H1 (cell line): ENCODE data around the gene SPOCK1. TPM values are rescaled to one million over a fixed set of nuclear protein-coding genes. Genes with fewer than 3 reads are reported as not detected.

Experiments
- CTCF ChIA-PET: fragments of 300-600 bp; sonication (Branson Sonifier 250); formaldehyde crosslinking; loops from one replicate; lab custom pipeline; 2021; ENCODE audit not compliant: partially characterized antibody; lab: Charles Lee
- POLR2A ChIA-PET: fragments of 300-600 bp; sonication (Branson Sonifier 250); formaldehyde crosslinking; loops from one replicate; lab custom pipeline; 2021; ENCODE audit warnings: inconsistent platforms; ENCODE audit not compliant: partially characterized antibody; lab: Charles Lee
- DNase-seq, 2 experiments: peaks; one replicate each; pipeline versions ENCODE4 v3.0.0 to v3.0.0-alpha.2; 2010 to 2022; ENCODE audit warnings: low spot score in 2 of 2, low read depth in 1 of 2, mixed read lengths in 1 of 2
- FAIRE-seq: peaks from 2 replicates; lab custom pipeline; 2011; peaks lifted over from hg19 to GRCh38; lab: Jason Lieb, UNC
- H2AFZ ChIP-seq: 2 replicates; pipeline ENCODE4 v1.8.1; 2012; ENCODE audit warnings: low read length, inconsistent platforms
- H2AK5ac ChIP-seq: 2 replicates; pipeline ENCODE4 v1.6.1; 2013; ENCODE audit warnings: low read depth, low read length
- H2BK120ac ChIP-seq: replicated peaks from 2 replicates; pipeline ENCODE3; 2013; ENCODE audit warnings: low read depth, low read length, inconsistent platforms
- H2BK12ac ChIP-seq: 2 replicates; pipeline ENCODE4 v1.6.1; 2013; ENCODE audit warnings: low read depth, low read length
- H2BK15ac ChIP-seq: 2 replicates; pipeline ENCODE4 v1.6.1; 2013; ENCODE audit warnings: low read length
- H2BK20ac ChIP-seq: 2 replicates; pipeline ENCODE4 v1.6.1; 2013; ENCODE audit warnings: low read length
- H2BK5ac ChIP-seq: 2 replicates; pipeline ENCODE4 v1.6.1; 2013; ENCODE audit warnings: low read depth, low read length
- H3K14ac ChIP-seq: 2 replicates; pipeline ENCODE4 v1.6.1; 2013; ENCODE audit warnings: inconsistent platforms; ENCODE audit not compliant: insufficient read length
- H3K18ac ChIP-seq: 2 replicates; pipeline ENCODE4 v1.6.1; 2013; ENCODE audit warnings: low read length; ENCODE audit errors: extremely low read depth
- H3K23ac ChIP-seq: 2 replicates; pipeline ENCODE4 v1.6.1; 2013; ENCODE audit warnings: inconsistent platforms; ENCODE audit not compliant: insufficient read length
- H3K23me2 ChIP-seq: 2 replicates; pipeline ENCODE4 v1.6.1; 2013; ENCODE audit warnings: low read depth, low read length
- H3K27ac ChIP-seq: 2 replicates; pipeline ENCODE4 v1.6.1; 2011; ENCODE audit warnings: low read depth, low read length, inconsistent platforms
- H3K27me3 ChIP-seq, 4 experiments: replicated peaks in 1 of 4; 1 replicate in 1 of 4; 2 replicates in 3 of 4; pipeline versions ENCODE4 v1.6.1 to v1.8.1; 2011 to 2013; ENCODE audit warnings: low read length in 3 of 4, mild to moderate bottlenecking in 3 of 4, inconsistent platforms in 2 of 4, mixed read lengths in 2 of 4, moderate library complexity in 1 of 4; ENCODE audit not compliant: control insufficient read depth in 3 of 4, insufficient read depth in 3 of 4; ENCODE audit errors: extremely low read depth in 1 of 4
- H3K36me3 ChIP-seq, 4 experiments: 2 replicates each; pipeline versions ENCODE4 v1.6.1 to v1.8.1; 2011 to 2013; ENCODE audit warnings: mild to moderate bottlenecking in 4 of 4, low read length in 3 of 4, moderate library complexity in 2 of 4, control low read depth in 1 of 4, inconsistent platforms in 1 of 4; ENCODE audit not compliant: insufficient read depth in 4 of 4, control insufficient read depth in 2 of 4
- H3K4ac ChIP-seq: replicated peaks from 2 replicates; pipeline ENCODE3; 2013; ENCODE audit warnings: low read length, low read depth, mixed read lengths, inconsistent platforms; ENCODE audit not compliant: insufficient read length
- H3K4me1 ChIP-seq, 4 experiments: replicated peaks in 1 of 4; 1 replicate in 1 of 4; 2 replicates in 3 of 4; pipeline versions ENCODE4 v1.6.1 to v1.8.1; 2011 to 2013; ENCODE audit warnings: low read length in 3 of 4, inconsistent platforms in 2 of 4, mixed read lengths in 1 of 4; ENCODE audit not compliant: insufficient read depth in 4 of 4, control insufficient read depth in 3 of 4
- H3K4me2 ChIP-seq, 2 experiments: 2 replicates each; pipeline versions ENCODE4 v1.6.1 to v1.8.1; 2011 to 2013; ENCODE audit warnings: low read depth in 2 of 2, low read length in 2 of 2, control low read depth in 1 of 2, inconsistent platforms in 1 of 2, mild to moderate bottlenecking in 1 of 2; ENCODE audit not compliant: insufficient read depth in 1 of 2
- H3K4me3 ChIP-seq, 4 experiments: fragments of 200-600, 300-600 bp in 1 of 4; sonication (generic), shearing (Covaris generic), sonication (Bioruptor Twin) in 1 of 4; 2 replicates each; pipeline versions ENCODE4 v1.5.1 to v1.8.1; 2011 to 2016; ENCODE audit warnings: low read length in 4 of 4, low read depth in 3 of 4, control low read depth in 2 of 4, inconsistent platforms in 2 of 4, mild to moderate bottlenecking in 2 of 4, mixed read lengths in 1 of 4, moderate library complexity in 1 of 4; ENCODE audit not compliant: insufficient read depth in 2 of 4; ENCODE audit errors: extremely low read depth in 1 of 4
- H3K56ac ChIP-seq: replicated peaks from 2 replicates; pipeline ENCODE3; 2013; ENCODE audit warnings: low read depth, mild to moderate bottlenecking, mixed read lengths, low read length, inconsistent platforms; ENCODE audit not compliant: insufficient read length
- H3K79me1 ChIP-seq: 2 replicates; pipeline ENCODE4 v1.6.1; 2013; ENCODE audit warnings: low read depth, low read length, control low read depth
- H3K79me2 ChIP-seq, 2 experiments: 2 replicates each; pipeline versions ENCODE4 v1.6.1 to v1.8.1; 2012 to 2013; ENCODE audit warnings: low read length in 2 of 2, mild to moderate bottlenecking in 2 of 2, inconsistent platforms in 1 of 2; ENCODE audit not compliant: insufficient read depth in 2 of 2, control insufficient read depth in 1 of 2
- H3K9ac ChIP-seq, 4 experiments: replicated peaks in 1 of 4; 1 replicate in 1 of 4; 2 replicates in 3 of 4; pipeline versions ENCODE4 v1.6.1 to v1.8.1; 2011 to 2013; ENCODE audit warnings: low read depth in 3 of 4, low read length in 3 of 4, control low read depth in 2 of 4, mild to moderate bottlenecking in 2 of 4, moderate library complexity in 2 of 4, inconsistent platforms in 1 of 4; ENCODE audit errors: extremely low read depth in 1 of 4
- H3K9me3 ChIP-seq, 2 experiments: 2 replicates each; pipeline versions ENCODE4 v1.6.1 to v1.8.1; 2012 to 2013; ENCODE audit warnings: mild to moderate bottlenecking in 2 of 2, moderate library complexity in 2 of 2, control low read depth in 1 of 2, inconsistent platforms in 1 of 2, low read depth in 1 of 2, low read length in 1 of 2, mixed read lengths in 1 of 2; ENCODE audit not compliant: insufficient read depth in 2 of 2
- H4K20me1 ChIP-seq, 2 experiments: replicated peaks in 1 of 2; 2 replicates each; pipeline versions ENCODE3 to v1.8.1; 2011 to 2013; ENCODE audit warnings: inconsistent platforms in 2 of 2, low read length in 2 of 2, mild to moderate bottlenecking in 1 of 2; ENCODE audit not compliant: insufficient read depth in 2 of 2, control insufficient read depth in 1 of 2
- H4K5ac ChIP-seq: 2 replicates; pipeline ENCODE4 v1.6.1; 2013; ENCODE audit warnings: low read length, low read depth, mixed read lengths, inconsistent platforms; ENCODE audit not compliant: insufficient read length
- H4K8ac ChIP-seq: 2 replicates; pipeline ENCODE4 v1.8.0; 2013; ENCODE audit warnings: mild to moderate bottlenecking, moderate library complexity, low read length, inconsistent platforms; ENCODE audit not compliant: insufficient read depth; ENCODE audit errors: extremely low read depth
- H4K91ac ChIP-seq: replicated peaks from 2 replicates; pipeline ENCODE3; 2013; ENCODE audit warnings: low read length, mixed read lengths, inconsistent platforms; ENCODE audit not compliant: insufficient read length
- CHD1 ChIP-seq: IDR thresholded peaks from 2 replicates; pipeline ENCODE4 v1.6.1; 2012; ENCODE audit warnings: low read depth, low read length, improper control_type of control experiment
- CTCF ChIP-seq, 3 experiments: IDR thresholded peaks; 1 replicate in 2 of 3; 2 replicates in 1 of 3; pipeline versions ENCODE4 v1.5.1 to v1.6.1; 2011; ENCODE audit warnings: low read length in 3 of 3, mild to moderate bottlenecking in 3 of 3, inconsistent platforms in 2 of 3, low read depth in 1 of 3, moderate library complexity in 1 of 3; ENCODE audit not compliant: insufficient read depth in 1 of 3; ENCODE audit errors: control extremely low read depth in 1 of 3
- SUZ12 ChIP-seq: fragments of 200-600 bp; sonication (generic); IDR thresholded peaks from 2 replicates; pipeline ENCODE4 v1.6.1; 2012; ENCODE audit warnings: mild to moderate bottlenecking, inconsistent platforms, low read length, moderate library complexity, mixed read lengths
- WGBS, 2 experiments: shearing (Covaris generic) in 1 of 2; methylation state at CpG; one replicate each; pipeline versions ENCODE4 v1.1.6 to v1.1.7; 2013 to 2015; ENCODE audit warnings: low lambda C conversion rate in 2 of 2, mixed read lengths in 2 of 2, inconsistent platforms in 1 of 2, low coverage in 1 of 2, missing lambda C conversion rate in 1 of 2; ENCODE audit not compliant: insufficient replicate concordance in 2 of 2, insufficient coverage in 1 of 2, insufficient read length in 1 of 2; ENCODE audit errors: extremely low coverage in 1 of 2, missing lambda C conversion rate in 1 of 2; 5-methylcytosine and 5-hydroxymethylcytosine counted together
- polyA plus RNA-seq, 7 experiments: library from polyadenylated mRNA; depleted of rRNA in 3 of 7; stranded (reverse) in 5 of 7; unstranded in 2 of 7; fragments of >200 nt in 5 of 7; fragments of 200-250 nt in 2 of 7; gene quantifications; 1 replicate in 5 of 7; 2 replicates in 1 of 7; 4 replicates in 1 of 7; pipeline versions ENCODE4 v1.2.1 to v1.2.3, GENCODE V29; 2011 to 2013; ENCODE audit warnings: missing spikeins in 2 of 7, mixed read lengths in 2 of 7
- total RNA-seq: library from RNA; stranded (reverse); fragmentation: NEBNext Ultra II Directional; extraction: Animal tissue kit (Norgen Biotek cat#: 25700); gene quantifications from 2 replicates; pipeline ENCODE4 v1.2.1, GENCODE V29; 2021

Gene SPOCK1
- total and polyA plus RNA-seq, 2 of the 8 experiments (the other 6 are each of a cell fraction or from before 2014, with no cell fraction given): 6.9 to 18.1 TPM

DNA sequence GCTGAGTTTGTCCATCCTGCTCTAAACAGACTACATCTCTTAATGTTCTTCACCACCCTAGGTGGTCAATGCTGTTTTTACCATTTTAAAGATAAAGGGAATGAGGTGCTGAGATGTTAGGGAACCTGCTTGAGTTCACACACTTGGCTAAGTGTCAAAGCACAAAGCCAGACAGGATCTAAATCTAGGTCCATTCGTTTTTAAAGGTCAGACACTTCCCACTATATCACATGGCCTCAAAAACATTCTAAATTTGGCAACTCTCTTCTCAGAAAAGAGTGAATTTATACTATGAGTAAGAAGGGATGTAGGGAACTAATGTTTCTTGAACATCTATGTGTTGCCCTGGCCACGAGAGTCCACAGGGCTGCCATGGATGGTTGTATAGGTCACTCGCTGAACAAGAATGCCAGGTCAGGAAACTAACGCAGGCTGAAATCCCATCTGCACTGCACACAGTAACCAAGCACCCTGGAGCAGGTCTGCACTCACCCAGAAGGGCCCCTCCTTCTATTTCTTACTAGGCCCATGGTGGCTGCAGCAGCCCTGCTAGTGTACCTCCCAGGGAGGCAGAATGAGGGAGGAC lies 213.0 kb downstream of the SPOCK1 start:
- Histone ChIP-seq H3K27ac (no peak overlapping the region), H3K14ac (no peak overlapping the region), H4K5ac (no peak overlapping the region), H3K9ac (no peak overlapping the region), H3K9me3 (no peaks in the 10 kb centered on the region), H3K4ac (no peak overlapping the region), H2BK5ac (no peak overlapping the region), H3K23me2 (no peaks in the 10 kb centered on the region), H2BK20ac (no peak overlapping the region), H3K79me2 (no peaks in the 10 kb centered on the region), H2BK120ac (no peak overlapping the region), H4K8ac (no peak overlapping the region), H3K18ac (no peak overlapping the region), H3K4me2 (no peak overlapping the region), H2AFZ (no peak overlapping the region), H3K56ac (no peak overlapping the region), H2BK12ac (no peak overlapping the region), H2AK5ac (no peak overlapping the region), H4K20me1 (no peaks in the 10 kb centered on the region), H3K36me3 (no peaks in the 10 kb centered on the region), H3K27me3 (no peaks in the 10 kb centered on the region), H3K4me3 (no peak overlapping the region), H3K23ac (no peak overlapping the region), H2BK15ac (no peak overlapping the region), H4K91ac (no peak overlapping the region), H3K79me1 (no peaks in the 10 kb centered on the region), H3K4me1 (no peaks in the 10 kb centered on the region)
- FAIRE-seq: no peak
- ChIA-PET POLR2A (no interaction called here), CTCF (interaction anchor here (0.6 to 1.4 kb wide), 3 partner anchors 11 to 212 kb away, joined by 3 to 5 read pairs (median 5); no protein-coding TSS in a partner anchor)
- WGBS, 2 experiments: 94% methylated on average over 4 of the region's 4 CpGs; no CpG with 5 or more reads in 1 of the 2 experiments
- DNase-seq: no peak
- TF ChIP-seq SUZ12 (no peak), CTCF (IDR thresholded peaks at IDR 0.05; ENCODE audit: control extremely low read depth in 1 of 3, insufficient read depth in 1 of 3, low read depth in 1 of 3, low read length in 3 of 3) (no peak), CHD1 (no peak)
